ENCODE measurements around the gene FOXR1.

Gene FOXR1

DNA sequence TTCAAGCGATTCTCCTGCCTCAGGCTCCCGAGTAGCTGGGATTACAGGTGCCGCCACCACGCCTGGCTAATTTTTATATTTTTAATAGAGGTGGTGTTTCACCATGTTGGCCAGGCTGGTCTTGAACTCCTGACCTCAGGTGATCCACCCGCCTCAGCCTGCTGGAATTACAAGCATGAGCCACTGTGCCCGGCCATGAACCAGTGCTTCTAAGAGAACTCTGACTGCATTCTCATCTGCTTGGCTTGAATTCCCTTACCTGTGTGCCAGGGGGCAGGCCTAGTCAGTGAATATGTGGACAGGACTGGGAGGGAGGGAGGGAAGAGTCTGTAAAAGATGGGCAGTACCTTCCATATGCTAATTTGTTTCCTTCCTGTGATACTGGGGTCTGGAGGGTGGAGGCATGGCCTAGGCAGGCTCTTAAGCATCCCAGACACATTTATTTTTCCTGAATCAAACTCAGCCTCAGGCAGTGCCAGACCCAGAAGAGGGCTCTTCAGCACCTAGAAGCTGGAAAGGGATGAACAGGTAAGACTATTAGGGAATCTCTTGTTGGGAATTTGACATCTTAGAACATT is 40.0 kb downstream of the FOXR1 start:
- TF ChIP-seq, protein P1, sequence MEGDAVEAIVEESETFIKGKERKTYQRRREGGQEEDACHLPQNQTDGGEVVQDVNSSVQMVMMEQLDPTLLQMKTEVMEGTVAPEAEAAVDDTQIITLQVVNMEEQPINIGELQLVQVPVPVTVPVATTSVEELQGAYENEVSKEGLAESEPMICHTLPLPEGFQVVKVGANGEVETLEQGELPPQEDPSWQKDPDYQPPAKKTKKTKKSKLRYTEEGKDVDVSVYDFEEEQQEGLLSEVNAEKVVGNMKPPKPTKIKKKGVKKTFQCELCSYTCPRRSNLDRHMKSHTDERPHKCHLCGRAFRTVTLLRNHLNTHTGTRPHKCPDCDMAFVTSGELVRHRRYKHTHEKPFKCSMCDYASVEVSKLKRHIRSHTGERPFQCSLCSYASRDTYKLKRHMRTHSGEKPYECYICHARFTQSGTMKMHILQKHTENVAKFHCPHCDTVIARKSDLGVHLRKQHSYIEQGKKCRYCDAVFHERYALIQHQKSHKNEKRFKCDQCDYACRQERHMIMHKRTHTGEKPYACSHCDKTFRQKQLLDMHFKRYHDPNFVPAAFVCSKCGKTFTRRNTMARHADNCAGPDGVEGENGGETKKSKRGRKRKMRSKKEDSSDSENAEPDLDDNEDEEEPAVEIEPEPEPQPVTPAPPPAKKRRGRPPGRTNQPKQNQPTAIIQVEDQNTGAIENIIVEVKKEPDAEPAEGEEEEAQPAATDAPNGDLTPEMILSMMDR (IDR thresholded peaks at IDR 0.05; ENCODE audit: low read length), result no peak
- TF ChIP-seq EZH2 (IDR thresholded peaks at IDR 0.05; ENCODE audit: borderline replicate concordance, low read length), result no peak
- H3K9me2 ChIP-seq (ENCODE audit: low read depth, low read length), result no peaks in the 10 kb centered on the region

DNA sequence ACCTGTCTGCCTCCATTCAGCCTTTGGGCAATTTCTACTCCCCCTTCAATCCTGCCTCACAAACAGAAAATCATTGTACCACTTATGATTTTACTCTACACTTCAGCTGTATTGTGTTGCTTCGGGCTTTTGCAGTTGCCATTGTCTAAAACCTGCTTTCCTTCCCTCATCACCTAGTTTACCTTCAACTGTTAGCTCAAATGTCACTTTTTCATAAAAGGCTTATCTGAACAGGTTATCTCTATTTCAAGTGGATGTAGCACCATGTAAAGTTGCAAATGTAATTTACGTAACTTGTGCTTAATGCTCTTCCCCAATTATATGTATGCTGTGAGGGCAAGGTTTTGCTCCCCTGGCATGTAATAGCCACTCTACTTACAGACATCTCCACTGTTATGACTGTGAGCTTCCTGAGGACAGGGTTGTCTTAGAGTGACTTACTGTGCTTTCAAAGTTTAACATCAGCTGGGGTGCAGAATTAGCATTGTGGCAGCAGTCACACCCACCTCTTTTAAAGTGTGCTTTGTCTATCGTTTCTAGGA is 41.1 kb downstream of the FOXR1 start:
- no peaks in the 10 kb centered on the region for H4K20me1 ChIP-seq (ENCODE audit: insufficient read depth, low read length)
- H3K79me2 ChIP-seq (ENCODE audit: insufficient read depth, low read length), result peaks cover 16% of the 10 kb centered on the region
- H2AFZ ChIP-seq (ENCODE audit: low read length), result no peak overlapping the region
- H3K27ac ChIP-seq (ENCODE audit: low read depth, low read length, poor library complexity, severe bottlenecking), result no peak overlapping the region
- H3K4me2 ChIP-seq (ENCODE audit: low read length), result no peak overlapping the region
- no peaks in the 10 kb centered on the region for H3K9me2 ChIP-seq (ENCODE audit: low read depth, low read length)
- peaks cover 11% of the 10 kb centered on the region for H3K4me1 ChIP-seq (ENCODE audit: insufficient read depth, low read length, severe bottlenecking)
- peaks cover 3% of the 10 kb centered on the region; the same call in 1 of the 2 replicates for H3F3A ChIP-seq (ENCODE audit: insufficient read depth, low read length)
- no peak overlapping the region for H3K4me3 ChIP-seq (ENCODE audit: low read depth, low read length, poor library complexity, severe bottlenecking)
- peaks cover 64% of the 10 kb centered on the region for H3K36me3 ChIP-seq (ENCODE audit: insufficient read depth, low read length)
- H3K9ac ChIP-seq (ENCODE audit: low read length), result no peak overlapping the region
- no peaks in the 10 kb centered on the region for H3K9me3 ChIP-seq (ENCODE audit: low read length)
- TF ChIP-seq EZH2 (IDR thresholded peaks at IDR 0.05; ENCODE audit: borderline replicate concordance, low read length), result no peak
- TF ChIP-seq, protein P1 (IDR thresholded peaks at IDR 0.05; ENCODE audit: low read length), result no peak
- H3K27me3 ChIP-seq (ENCODE audit: insufficient read depth, low read length), result no peaks in the 10 kb centered on the region

More for the DNA sequence above, 40.0 kb downstream of the FOXR1 start:
- no peaks in the 10 kb centered on the region for H3K27me3 ChIP-seq (ENCODE audit: insufficient read depth, low read length)
- peaks cover 56% of the 10 kb centered on the region for H3K36me3 ChIP-seq (ENCODE audit: insufficient read depth, low read length)
- H3K79me2 ChIP-seq (ENCODE audit: insufficient read depth, low read length), result peaks cover 4% of the 10 kb centered on the region; the same call in 1 of the 2 replicates
- H3K9ac ChIP-seq (ENCODE audit: low read length), result no peak overlapping the region
- no peaks in the 10 kb centered on the region for H4K20me1 ChIP-seq (ENCODE audit: insufficient read depth, low read length)
- no peaks in the 10 kb centered on the region for H3K9me3 ChIP-seq (ENCODE audit: low read length)
- H3K4me1 ChIP-seq (ENCODE audit: insufficient read depth, low read length, severe bottlenecking), result peaks cover 2% of the 10 kb centered on the region
- H3K27ac ChIP-seq (ENCODE audit: low read depth, low read length, poor library complexity, severe bottlenecking), result no peak overlapping the region
- peaks cover 3% of the 10 kb centered on the region; the same call in 1 of the 2 replicates for H3F3A ChIP-seq (ENCODE audit: insufficient read depth, low read length)
- no peak overlapping the region for H2AFZ ChIP-seq (ENCODE audit: low read length)
- H3K4me2 ChIP-seq (ENCODE audit: low read length), result no peak overlapping the region
- H3K4me3 ChIP-seq (ENCODE audit: low read depth, low read length, poor library complexity, severe bottlenecking), result no peak overlapping the region

DNA sequence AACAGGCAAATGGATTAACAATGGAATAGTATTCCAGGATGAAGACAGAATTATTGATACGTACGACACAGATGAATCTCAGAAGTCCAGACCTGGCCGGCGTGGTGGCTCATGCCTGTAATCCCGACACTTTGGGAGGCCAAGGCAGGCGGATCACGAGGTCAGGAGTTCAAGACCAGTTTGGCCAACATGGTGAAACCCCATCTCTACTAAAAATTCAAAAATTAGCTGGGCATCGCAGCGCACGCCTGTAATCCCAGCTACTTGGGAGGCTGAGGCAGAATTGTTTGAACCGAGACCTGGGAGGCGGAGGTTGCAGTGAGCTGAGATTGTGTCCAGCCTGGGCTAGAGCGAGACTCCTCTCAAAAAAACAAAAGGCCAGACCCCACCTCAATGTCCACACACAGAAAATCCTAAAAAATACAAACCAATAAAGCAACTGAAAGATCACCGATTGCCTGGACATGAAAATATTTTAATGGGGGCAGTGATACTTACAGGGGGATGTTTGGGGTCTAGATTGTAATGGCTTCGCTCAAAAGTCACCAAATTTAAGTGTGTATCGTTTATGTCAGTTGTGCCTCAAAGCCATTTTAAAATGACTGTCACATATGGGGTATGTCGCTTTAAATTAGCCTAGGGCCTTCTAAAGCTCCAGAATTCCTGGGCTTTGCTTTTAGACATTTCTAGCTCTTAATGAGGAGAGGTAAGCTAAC is 42.8 kb downstream of the FOXR1 start:
- Histone ChIP-seq H3K27me3 (ENCODE audit: insufficient read depth, low read length) (no peaks in the 10 kb centered on the region), H3F3A (ENCODE audit: insufficient read depth, low read length) (peaks cover 3% of the 10 kb centered on the region; the same call in 1 of the 2 replicates), H3K9me2 (ENCODE audit: low read depth, low read length) (no peaks in the 10 kb centered on the region), H2AFZ (ENCODE audit: low read length) (no peak overlapping the region), H3K9me3 (ENCODE audit: low read length) (no peaks in the 10 kb centered on the region), H3K27ac (ENCODE audit: low read depth, low read length, poor library complexity, severe bottlenecking) (no peak overlapping the region), H4K20me1 (ENCODE audit: insufficient read depth, low read length) (no peaks in the 10 kb centered on the region), H3K4me1 (ENCODE audit: insufficient read depth, low read length, severe bottlenecking) (peaks cover 11% of the 10 kb centered on the region), H3K4me2 (ENCODE audit: low read length) (no peak overlapping the region), H3K36me3 (ENCODE audit: insufficient read depth, low read length) (peaks cover 65% of the 10 kb centered on the region), H3K9ac (ENCODE audit: low read length) (no peak overlapping the region), H3K79me2 (ENCODE audit: insufficient read depth, low read length) (peaks cover 24% of the 10 kb centered on the region), H3K4me3 (ENCODE audit: low read depth, low read length, poor library complexity, severe bottlenecking) (no peak overlapping the region)
- TF ChIP-seq, protein P1 (IDR thresholded peaks at IDR 0.05; ENCODE audit: low read length), result no peak
- TF ChIP-seq EZH2 (IDR thresholded peaks at IDR 0.05; ENCODE audit: borderline replicate concordance, low read length), result no peak
